Measurements from ENCODE around the gene PYGM.

Gene PYGM

GRCh38 chr11:64729851-64730382 is 29.9 kb downstream of the PYGM start:
- no peak for DNase-seq

- no peak for DNase-seq
These were observed 30.9 kb downstream of the PYGM start for GRCh38 chr11:64728757-64729365.

GRCh38 chr11:64726867-64727530 is 32.8 kb downstream of the PYGM start:
- no peak for DNase-seq

- no peak for DNase-seq
These were observed 33.5 kb downstream of the PYGM start for GRCh38 chr11:64726211-64726641.

GRCh38 chr11:64724863-64725532 is 34.8 kb downstream of the PYGM start:
- DNase-seq, result no peak

- DNase-seq, result no peak
These were observed 35.6 kb downstream of the PYGM start for GRCh38 chr11:64723907-64724862.

- DNase-seq, result peak; percentile 71
These were observed 36.5 kb downstream of the PYGM start, which contains the start of gene NRXN2 for GRCh38 chr11:64723117-64723906. TSS of gene NRXN2 (minus strand) at chr11:64723197. CDS start at chr11:64713699, 9,498 bp downstream.

- DNase-seq, result no peak
These were observed 37.4 kb downstream of the PYGM start for GRCh38 chr11:64722141-64723065.

GRCh38 chr11:64721359-64721699 is 38.4 kb downstream of the PYGM start:
- DNase-seq, result no peak

GRCh38 chr11:64720640-64721358 is 39.0 kb downstream of the PYGM start:
- no peak for DNase-seq

- no peak for DNase-seq
These were observed 39.6 kb downstream of the PYGM start for GRCh38 chr11:64720167-64720566.

- no peak for DNase-seq
These were observed 40.4 kb downstream of the PYGM start for GRCh38 chr11:64719406-64719805.

- no peak for DNase-seq
These were observed 41.0 kb downstream of the PYGM start for GRCh38 chr11:64718780-64719124.

- no peak for DNase-seq
These were observed 41.5 kb downstream of the PYGM start for GRCh38 chr11:64718084-64718779.

GRCh38 chr11:64717268-64717578 is 42.6 kb downstream of the PYGM start:
- DNase-seq, result no peak

GRCh38 chr11:64716473-64717267 is 43.1 kb downstream of the PYGM start:
- no peak for DNase-seq

- DNase-seq, result no peak
These were observed 43.9 kb downstream of the PYGM start for GRCh38 chr11:64715756-64716472.

GRCh38 chr11:64715110-64715509 is 44.7 kb downstream of the PYGM start:
- no peak for DNase-seq

All from DMS153 (cell line).